HEK293T (cell line): ENCODE measurements around the gene WNT9A.

Experiments used
- ARNT ChIP-seq: fragments of 450-650 bp; IDR thresholded peaks from 2 replicates; pipeline ENCODE4 v1.6.1; 2017; ENCODE audit warnings: mild to moderate bottlenecking
- BHLHE40 ChIP-seq: fragments of 450-650 bp; IDR thresholded peaks from 2 replicates; pipeline ENCODE4 v1.6.1; 2016; ENCODE audit warnings: mild to moderate bottlenecking, moderate library complexity, borderline replicate concordance
- CTBP1 ChIP-seq: fragments of 450-650 bp; IDR thresholded peaks from 2 replicates; pipeline ENCODE4 v1.6.1; 2016; ENCODE audit warnings: borderline replicate concordance
- ELF4 ChIP-seq: fragments of 450-650 bp; IDR thresholded peaks from 2 replicates; pipeline ENCODE4 v1.6.1; 2017; ENCODE audit warnings: antibody characterized with exemption
- FOXA1 ChIP-seq: fragments of 450-650 bp; IDR thresholded peaks from 2 replicates; pipeline ENCODE4 v1.6.1; 2016; ENCODE audit warnings: mild to moderate bottlenecking
- FOXK2 ChIP-seq: fragments of 450-650 bp; IDR thresholded peaks from 2 replicates; pipeline ENCODE4 v1.6.1; 2016; ENCODE audit warnings: mild to moderate bottlenecking
- FOXM1 ChIP-seq: fragments of 450-650 bp; IDR thresholded peaks from 2 replicates; pipeline ENCODE4 v1.6.1; 2017; ENCODE audit warnings: mild to moderate bottlenecking, borderline replicate concordance
- HDGF ChIP-seq: fragments of 450-650 bp; IDR thresholded peaks from 2 replicates; pipeline ENCODE4 v1.6.1; 2017; ENCODE audit warnings: antibody characterized with exemption, borderline replicate concordance
- L3MBTL2 ChIP-seq: fragments of 450-650 bp; conservative IDR thresholded peaks from 2 replicates; pipeline ENCODE4 v1.6.1; 2016; ENCODE audit warnings: mild to moderate bottlenecking
- NFRKB ChIP-seq: fragments of 450-650 bp; IDR thresholded peaks from 2 replicates; pipeline ENCODE4 v1.6.1; 2016; ENCODE audit warnings: mild to moderate bottlenecking, moderate library complexity
- SP1 ChIP-seq: fragments of 450-650 bp; IDR thresholded peaks from 2 replicates; pipeline ENCODE4 v1.6.1; 2017
- SUZ12 ChIP-seq: fragments of 450-650 bp; IDR thresholded peaks from 2 replicates; pipeline ENCODE4 v1.6.1; 2016; ENCODE audit warnings: mild to moderate bottlenecking
- TARDBP ChIP-seq: fragments of 450-650 bp; IDR thresholded peaks from 2 replicates; pipeline ENCODE4 v1.6.1; 2016
- ZNF384 ChIP-seq: fragments of 450-650 bp; IDR thresholded peaks from 2 replicates; pipeline ENCODE4 v1.6.1; 2016

DNA sequence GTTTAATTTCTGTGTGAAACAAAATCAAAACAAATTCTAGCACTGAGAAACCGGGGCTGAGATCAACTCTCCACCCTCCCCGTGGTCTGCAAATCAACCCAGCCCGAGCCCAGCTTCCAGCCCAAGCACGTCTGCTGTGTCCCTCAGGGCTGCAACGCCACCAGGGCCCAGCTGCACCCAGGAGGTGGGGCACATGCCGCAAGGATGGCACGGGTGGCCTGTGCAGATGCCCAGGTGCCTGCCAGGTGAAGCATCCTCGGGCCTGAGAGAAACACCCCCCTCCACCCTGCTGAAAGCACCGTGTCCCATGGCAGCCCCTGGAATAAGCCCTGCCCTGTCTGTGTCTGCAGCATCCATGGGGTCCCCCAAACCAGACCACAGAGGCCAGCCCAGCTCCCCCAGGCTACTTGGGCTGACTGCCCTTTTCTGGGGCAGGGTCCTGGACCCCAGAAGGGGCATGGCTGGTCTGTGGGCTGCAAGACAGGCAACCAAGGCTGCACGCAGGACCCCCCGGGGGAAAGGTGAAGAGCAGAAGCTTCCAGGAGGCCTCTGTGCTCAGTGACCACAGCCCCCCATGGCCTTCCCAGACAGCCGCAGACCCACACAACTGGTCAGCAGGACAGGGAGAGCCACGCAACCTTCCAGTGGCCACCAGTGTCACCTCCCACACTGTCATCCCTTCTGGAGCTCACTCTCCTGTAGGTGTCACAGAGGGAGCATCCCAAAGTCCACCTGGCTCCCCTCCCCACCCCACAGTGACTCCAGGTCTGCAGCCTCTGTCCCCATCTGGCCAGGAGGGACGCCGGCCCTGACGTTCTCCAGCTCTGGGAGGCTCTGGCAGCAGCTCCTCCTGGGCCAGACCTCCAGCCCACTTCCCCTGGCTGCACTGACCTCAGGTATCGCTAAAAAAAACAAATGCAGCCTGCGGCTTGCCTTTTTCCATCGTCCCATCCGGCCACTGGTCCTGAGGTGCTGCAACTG lies 7.7 kb downstream of the WNT9A start:
- TF ChIP-seq SP1 (no peak), FOXM1 (no peak), FOXK2 (no peak), BHLHE40 (no peak), ZNF384 (no peak), ARNT (no peak), HDGF (no peak), FOXA1 (no peak), NFRKB (no peak), L3MBTL2 (no peak), SUZ12 (no peak), CTBP1 (no peak), TARDBP (no peak), ELF4 (no peak)
